Esophagus muscularis mucosa (tissue), 4 donors: ENCODE data around the gene PTGFRN.

Experiments used
- EP300 ChIP-seq: sonication (generic); formaldehyde crosslinking; IDR thresholded peaks from one replicate; pipeline ENCODE4 v1.6.1; 2017; ENCODE audit warnings: antibody characterized with exemption
- POLR2A ChIP-seq: fragments of 450-650 bp; IDR thresholded peaks from one replicate; pipeline ENCODE4 v1.6.1; 2017; ENCODE audit warnings: antibody characterized with exemption, moderate library complexity, mild to moderate bottlenecking, low read depth
- POLR2AphosphoS5 ChIP-seq, 2 donors: sonication (generic); formaldehyde crosslinking; IDR thresholded peaks; one replicate each; pipeline ENCODE4 v1.6.1; 2017; ENCODE audit warnings: antibody characterized with exemption in 2 of 2
- TF ChIP-seq, protein P1 (sequence below), 3 experiments: fragments of 200-600 bp in 2 of 3; fragments of 450-650 bp in 1 of 3; sonication (generic) in 2 of 3; IDR thresholded peaks; one replicate each; pipeline ENCODE4 v1.5.1; 2017 to 2019; ENCODE audit warnings: antibody characterized with exemption in 3 of 3, mild to moderate bottlenecking in 2 of 3, moderate library complexity in 1 of 3

DNA sequence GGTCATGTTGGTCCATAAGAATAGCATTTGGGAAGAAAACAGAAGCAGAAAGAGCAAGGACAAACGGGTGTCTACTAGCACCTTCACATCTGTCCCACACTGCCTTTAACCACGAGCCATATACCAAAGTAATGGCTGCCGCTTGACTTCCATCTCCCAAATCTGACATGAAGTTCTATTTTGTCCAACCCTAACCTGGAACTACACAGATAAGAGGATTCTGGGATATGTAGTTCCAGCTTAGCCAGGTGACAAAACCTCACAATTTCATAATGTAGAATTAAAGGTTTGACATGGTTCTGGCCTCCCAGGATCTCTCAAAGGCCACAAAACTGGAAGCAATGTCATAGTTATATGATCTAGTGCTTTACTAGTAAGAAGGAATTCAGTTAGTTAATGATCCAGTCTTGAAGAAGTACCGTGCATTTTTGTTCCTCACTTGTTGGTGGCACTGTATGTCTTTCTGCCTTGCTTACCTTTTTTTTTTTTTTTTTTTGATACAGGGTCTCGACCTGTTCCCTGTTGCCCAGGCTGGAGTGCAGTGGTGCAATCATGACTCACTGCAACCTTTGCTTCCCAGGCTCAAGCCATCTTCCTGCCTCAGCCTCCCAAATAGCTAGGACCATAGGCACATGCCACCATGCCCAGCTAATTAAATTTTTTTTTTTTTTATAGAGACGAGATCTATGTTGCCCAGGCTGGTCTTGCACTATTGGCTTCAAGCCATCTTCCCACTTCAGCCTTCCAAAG lies 17.5 kb downstream of the PTGFRN start:
- TF ChIP-seq, protein P1, sequence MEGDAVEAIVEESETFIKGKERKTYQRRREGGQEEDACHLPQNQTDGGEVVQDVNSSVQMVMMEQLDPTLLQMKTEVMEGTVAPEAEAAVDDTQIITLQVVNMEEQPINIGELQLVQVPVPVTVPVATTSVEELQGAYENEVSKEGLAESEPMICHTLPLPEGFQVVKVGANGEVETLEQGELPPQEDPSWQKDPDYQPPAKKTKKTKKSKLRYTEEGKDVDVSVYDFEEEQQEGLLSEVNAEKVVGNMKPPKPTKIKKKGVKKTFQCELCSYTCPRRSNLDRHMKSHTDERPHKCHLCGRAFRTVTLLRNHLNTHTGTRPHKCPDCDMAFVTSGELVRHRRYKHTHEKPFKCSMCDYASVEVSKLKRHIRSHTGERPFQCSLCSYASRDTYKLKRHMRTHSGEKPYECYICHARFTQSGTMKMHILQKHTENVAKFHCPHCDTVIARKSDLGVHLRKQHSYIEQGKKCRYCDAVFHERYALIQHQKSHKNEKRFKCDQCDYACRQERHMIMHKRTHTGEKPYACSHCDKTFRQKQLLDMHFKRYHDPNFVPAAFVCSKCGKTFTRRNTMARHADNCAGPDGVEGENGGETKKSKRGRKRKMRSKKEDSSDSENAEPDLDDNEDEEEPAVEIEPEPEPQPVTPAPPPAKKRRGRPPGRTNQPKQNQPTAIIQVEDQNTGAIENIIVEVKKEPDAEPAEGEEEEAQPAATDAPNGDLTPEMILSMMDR (IDR thresholded peaks at IDR 0.05) = no peak
- TF ChIP-seq EP300 (no peak), POLR2A (no peak), POLR2AphosphoS5 (IDR thresholded peaks at IDR 0.05) (no peak)
